Effector CD4-positive, alpha-beta T cell (primary cell): ENCODE measurements around the gene IL10.
A peak's percentile ranks its signal among the peaks of the same experiment; 100 is the strongest.

Experiments used
- DNase-seq: peaks from one replicate; pipeline ENCODE4 v3.0.0-alpha.2; 2020

Gene IL10

GRCh38 chr1:206732992-206733391, 39.3 kb downstream of the IL10 start:
- no peak for DNase-seq

GRCh38 chr1:206732508-206732907, 39.8 kb downstream of the IL10 start:
- DNase-seq, result no peak

- no peak for DNase-seq
Observed at GRCh38 chr1:206729507-206729906, 42.8 kb downstream of the IL10 start.

- no peak for DNase-seq
Observed at GRCh38 chr1:206729050-206729449, 43.2 kb downstream of the IL10 start.

- DNase-seq, result no peak
Observed at GRCh38 chr1:206728697-206728987, 43.7 kb downstream of the IL10 start.

DNA sequence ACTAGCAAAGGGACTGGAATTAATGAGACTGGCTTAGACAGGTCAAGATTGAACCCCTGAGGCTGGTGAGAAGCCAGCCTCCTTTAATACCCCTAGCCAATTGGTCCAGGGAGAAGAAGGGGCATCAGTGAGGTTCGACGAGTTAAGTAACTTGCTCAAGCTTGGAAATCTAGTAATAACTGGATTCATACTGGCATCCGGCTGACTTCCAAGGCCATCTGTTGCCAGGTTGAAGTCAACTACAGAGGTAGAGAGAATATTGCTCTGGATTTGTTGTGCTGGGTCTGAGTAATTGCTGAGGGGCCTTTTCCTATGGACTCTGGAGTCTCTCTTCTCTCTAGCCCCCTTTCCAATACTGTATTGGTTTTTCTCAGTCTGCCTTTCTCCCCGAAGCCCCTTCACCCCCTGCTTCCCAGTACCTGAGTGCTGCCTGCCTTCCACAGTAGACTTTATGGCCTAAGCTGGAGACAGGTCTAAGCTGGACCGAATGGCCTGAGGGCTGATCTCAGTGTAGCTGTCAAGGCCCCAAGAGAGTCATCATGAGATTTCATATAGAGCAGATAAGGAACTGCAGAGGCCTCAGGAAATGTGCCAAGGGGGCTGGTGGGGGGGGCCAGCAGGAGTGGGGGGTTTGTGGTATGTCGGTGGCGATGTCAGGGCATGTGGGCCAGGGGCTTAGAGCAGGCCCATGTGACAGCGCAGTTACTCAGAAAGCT, 44.2 kb downstream of the IL10 start:
- DNase-seq, result no peak

- peak; percentile 48 for DNase-seq
Observed at GRCh38 chr1:206725109-206725963, 47.0 kb downstream of the IL10 start.

GRCh38 chr1:206723805-206724472, 48.4 kb downstream of the IL10 start:
- DNase-seq, result no peak

DNA sequence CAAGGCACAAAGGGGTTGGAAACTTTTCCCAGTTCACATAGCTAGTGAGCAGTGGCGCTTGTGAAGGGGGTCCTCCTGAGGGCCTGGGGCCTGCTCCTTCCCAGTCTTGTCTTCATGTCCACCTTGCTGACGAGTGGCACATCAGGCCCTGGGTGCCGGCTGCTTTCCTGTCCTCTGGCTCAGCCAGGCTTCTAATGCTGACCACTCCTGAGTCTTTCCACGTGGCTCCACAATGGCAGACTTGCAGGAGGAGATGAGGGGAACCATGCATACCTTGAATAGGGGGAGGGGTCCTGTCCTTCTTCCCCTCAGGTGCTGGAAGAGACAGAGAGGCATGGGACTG, 48.9 kb downstream of the IL10 start:
- no peak for DNase-seq

DNA sequence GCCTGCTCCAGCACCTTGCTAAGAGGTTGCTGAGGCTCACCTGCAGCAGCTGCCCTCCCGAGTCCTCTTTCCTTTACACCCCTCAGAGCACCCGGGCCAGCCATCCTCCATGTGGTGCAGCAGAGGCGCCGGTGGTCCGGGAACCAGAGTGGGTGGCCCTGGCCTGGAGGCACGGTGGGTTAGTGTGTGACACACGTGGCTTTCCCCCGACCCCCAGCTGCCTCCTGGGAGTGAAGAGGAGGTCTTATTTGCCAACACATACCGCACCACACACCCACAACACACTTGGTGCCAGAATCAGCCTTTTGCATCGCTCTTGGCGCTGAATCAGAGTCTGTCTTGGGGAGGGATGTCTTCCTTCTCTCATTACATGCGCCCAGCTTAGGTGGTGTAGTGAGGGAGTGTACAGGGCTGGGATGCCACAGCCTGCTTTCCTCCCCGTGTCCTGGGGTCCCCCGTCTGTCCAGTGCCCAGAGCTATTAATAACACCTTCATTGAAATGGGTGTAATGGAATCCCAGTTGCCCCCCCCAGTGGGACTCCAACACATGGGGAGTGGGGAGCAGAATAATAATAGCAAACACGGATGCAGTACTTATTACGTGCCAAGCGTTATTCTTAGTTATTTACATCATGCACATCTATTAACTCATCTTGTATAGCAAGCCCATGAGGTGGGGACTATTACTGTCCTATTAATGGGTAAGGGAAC, 49.4 kb downstream of the IL10 start:
- DNase-seq, result no peak

DNA sequence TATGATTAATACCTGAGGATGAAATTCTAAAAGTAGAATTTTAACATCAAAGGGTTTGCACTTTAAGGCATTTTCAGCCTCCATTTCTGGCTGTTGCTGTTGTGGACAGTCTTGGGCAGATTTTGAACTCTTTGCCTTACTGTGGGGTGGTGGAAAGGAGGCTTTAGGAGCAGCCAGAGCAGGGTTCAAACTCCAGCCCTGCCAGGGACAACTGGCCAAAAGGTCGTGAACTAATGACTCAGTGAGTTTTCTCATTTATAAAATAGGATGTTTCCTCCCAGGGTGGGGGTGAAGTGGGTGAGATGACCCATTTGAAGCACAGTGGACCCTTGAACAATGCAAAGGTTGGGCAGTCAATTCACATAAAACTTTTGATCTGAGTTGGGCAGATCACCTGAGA, 50.8 kb downstream of the IL10 start:
- no peak for DNase-seq

GRCh38 chr1:206719169-206719839, 53.0 kb downstream of the IL10 start:
- no peak for DNase-seq

GRCh38 chr1:206717674-206717989, 54.7 kb downstream of the IL10 start:
- DNase-seq, result no peak
